NCI-H2171 (cell line): ENCODE results near the gene HRH4.

Experiments used
- DNase-seq: peaks from one replicate; lab custom pipeline; 2025; lab: John Stamatoyannopoulos, UW

The HRH4 gene

DNA sequence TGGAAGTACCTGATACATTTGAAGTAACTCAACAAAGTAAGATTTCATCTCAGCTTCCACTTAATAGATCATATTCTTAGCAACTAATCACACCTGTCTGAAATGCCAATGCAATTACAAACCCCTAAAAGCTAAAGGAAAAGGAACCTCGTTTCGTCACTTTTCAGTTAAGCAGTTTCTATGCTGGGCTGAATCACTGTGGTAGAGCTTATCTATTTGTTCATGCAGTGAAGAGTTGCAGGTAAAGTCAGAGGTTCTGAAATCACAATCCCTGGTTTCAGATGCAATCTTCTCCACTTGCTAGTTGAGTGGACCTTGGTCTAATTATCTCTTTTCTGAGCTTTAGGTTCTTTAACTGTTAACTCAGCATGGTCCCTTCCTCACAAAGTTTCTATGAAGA, 6.3 kb downstream of the HRH4 start:
- DNase-seq, result no peak

DNA sequence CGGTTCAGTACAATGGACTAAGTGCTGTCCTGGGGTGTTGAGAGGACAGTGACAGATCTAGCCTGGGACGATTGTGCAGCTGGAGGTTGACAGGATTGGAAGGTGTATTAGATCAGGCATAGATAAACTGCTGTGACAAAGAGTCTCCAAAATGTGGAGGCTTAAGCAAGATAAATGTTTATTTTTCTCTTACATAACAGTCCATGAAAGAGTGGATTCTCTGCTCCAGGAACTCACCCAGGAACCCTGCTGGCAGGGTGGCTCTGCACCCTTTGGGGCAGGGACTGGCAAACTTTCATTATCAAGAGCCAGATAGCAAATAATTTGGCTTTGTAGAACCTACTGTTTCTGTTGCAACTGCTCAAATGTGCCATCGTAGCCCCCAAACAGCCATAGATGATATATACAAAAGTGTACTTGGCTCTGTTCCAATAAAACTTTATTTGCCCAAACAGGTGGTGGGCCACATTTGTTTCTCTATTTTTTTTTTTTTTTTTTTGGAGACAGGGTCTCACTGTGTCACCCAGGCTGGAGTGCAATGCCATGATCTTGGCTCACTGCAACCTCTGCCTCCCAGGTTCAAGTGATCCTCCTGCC, 9.7 kb downstream of the HRH4 start:
- no peak for DNase-seq

DNA sequence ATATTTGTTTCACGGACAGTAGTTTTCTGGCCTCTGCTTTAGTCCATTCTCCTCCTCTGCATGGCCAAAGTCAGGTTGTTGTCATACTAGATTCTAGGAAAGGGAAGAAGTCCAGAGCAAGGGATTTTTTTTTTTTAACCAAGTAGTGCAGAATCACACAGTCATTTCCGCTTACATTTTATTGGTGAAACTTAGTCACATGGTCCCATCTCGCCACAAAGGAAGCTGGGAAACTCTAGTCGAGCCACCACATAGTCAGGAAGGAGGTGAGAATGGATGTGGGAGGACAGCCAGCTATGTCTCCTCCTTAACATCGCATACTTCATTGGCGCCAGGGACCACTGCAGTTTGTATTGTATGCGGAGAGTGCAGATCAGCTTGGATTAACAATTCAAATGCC, 10.4 kb downstream of the HRH4 start:
- DNase-seq, result no peak

DNA sequence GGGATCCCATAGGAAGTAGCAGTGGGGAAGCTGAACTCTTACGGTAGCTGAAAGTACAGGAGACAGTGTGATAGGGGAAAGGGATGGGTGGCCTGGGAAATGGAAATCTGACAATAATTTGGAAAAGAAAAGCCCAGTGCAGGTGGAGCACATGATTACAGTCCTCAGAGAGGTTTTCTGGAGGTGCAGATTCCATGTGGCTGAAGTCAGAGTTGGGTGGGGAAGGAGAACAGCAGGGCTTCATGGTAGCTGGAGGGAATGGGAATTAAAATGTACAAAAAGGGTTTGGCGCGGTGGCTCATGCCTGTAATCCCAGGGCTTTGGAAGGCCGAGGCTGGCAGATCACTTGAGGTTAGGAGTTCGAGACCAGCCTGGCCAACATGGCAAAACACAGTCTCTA, 12.2 kb downstream of the HRH4 start:
- DNase-seq, result no peak

DNA sequence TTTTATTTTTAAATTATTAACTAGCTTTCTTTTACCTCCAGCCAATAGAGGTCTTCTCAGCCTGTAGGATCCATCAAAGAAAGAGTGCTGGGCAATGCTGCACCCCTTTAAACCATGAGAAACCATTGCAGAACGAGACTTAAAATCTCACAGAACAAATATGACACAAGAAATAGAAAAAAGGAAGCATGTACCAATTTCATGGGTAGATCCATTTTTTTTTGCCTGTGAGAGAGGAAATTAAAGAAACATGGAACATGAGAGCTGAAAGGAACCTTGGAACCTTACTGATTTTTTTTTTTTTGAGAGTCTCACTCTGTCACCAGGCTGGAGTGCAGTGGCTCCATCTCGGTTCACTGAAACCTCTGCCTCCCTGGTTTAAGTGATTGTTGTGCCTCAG, 14.0 kb downstream of the HRH4 start:
- DNase-seq, result no peak

DNA sequence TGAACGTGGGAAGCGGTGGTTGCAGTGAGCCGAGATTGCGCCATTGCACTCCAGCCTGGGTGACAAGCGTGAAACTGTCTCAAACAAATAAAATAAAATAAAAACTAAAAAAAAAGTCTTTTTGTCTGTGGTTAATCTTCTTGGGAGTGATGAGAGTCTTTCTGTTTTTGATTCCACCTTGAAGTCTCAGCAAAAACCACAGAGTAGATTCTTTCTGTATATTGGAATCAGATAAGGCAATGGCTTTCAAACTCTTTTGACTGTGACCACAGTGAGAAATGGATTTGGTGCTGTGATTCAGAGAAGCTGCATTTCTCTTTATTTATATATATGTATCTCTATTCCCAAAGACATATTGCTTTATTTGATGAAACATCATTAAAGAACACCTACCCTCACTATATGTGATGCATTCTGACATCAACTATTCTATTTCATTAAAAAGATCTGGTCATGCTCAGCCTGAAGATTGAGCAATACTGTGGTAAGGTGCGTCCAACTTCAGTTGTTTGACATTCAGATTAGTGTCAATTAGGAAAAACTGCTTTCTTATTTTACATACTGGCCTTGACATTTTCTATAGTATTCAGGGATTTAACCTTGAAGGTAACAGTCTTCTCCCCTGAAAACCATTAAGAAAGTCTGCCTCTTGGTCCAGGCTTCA, 15.6 kb downstream of the HRH4 start:
- no peak for DNase-seq

DNA sequence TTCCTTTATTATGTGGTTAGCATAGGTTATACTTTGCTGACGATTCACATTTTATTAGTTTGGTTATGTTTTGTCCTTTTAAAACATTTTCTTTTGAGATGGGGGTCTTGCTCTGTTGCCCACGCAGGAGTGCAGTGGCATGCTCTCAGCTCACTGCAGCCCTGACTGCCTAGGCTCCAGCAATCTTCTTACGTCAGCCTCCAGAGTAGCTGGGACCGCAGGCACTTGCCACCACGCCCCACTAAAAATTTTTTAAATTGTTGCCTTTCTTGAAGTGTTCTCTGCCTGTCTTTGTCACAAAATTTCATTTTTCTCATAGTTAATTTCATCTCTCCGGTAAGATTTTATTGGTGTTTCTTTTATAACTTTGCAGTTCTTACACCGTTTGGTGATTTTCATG, 18.9 kb downstream of the HRH4 start:
- DNase-seq, result no peak

DNA sequence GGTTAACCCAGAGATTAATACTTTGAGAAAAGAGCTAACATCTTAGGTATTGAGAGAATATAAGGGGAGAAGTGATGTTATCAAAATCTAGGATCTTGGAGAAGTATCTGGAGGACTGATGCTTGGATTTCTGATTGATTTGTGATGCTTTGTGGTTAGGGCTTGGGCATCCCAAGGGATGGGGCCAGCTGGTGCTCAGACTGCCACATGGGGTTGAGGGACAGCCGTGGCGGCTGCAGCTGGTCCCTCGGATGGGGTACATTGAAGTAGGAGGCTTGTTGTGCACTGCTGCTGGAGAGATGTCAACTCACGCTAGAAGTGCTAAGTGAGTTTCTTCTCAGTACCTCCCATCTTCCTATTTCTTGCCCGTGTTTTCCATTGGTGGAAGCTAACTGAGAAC, 22.4 kb downstream of the HRH4 start:
- peak; percentile 67 for DNase-seq

DNA sequence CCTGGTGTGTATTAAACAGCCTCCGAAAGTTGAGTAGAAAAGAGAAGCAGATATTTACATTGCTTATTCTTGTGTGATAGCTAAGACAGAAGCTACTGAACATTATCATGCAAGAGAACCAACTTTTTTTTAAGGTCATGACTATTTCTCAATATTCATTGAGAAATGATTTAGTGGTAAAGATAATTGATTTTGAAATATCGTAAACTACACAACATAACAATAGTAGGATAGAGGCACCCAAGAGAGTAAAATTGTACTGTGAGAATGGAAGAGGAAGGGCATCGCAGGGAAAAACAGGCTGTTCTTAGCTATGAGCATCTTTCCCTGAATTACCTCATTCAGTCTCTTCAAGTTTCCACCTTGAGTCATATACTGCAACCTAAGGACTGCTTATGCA, 25.2 kb downstream of the HRH4 start:
- no peak for DNase-seq

DNA sequence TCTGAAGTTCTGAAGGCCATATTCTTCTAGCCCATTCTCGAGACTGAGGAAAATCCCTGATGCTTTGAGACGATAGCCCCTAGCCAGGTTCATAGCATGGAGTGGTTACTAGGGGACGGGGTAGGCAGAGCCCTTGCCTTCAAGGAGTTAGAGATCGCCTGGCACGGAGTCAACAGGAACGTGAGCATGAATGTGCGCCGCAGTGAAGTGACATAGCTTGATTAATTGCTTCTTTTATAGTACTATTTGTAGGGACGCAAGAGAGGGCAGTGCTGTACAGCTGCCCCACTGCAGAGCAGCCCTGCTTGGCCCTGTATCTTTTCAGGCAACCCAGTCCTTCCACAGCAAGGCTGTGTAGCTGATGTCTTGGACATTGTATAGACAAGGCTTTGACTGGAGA, 26.2 kb downstream of the HRH4 start:
- DNase-seq, result no peak

DNA sequence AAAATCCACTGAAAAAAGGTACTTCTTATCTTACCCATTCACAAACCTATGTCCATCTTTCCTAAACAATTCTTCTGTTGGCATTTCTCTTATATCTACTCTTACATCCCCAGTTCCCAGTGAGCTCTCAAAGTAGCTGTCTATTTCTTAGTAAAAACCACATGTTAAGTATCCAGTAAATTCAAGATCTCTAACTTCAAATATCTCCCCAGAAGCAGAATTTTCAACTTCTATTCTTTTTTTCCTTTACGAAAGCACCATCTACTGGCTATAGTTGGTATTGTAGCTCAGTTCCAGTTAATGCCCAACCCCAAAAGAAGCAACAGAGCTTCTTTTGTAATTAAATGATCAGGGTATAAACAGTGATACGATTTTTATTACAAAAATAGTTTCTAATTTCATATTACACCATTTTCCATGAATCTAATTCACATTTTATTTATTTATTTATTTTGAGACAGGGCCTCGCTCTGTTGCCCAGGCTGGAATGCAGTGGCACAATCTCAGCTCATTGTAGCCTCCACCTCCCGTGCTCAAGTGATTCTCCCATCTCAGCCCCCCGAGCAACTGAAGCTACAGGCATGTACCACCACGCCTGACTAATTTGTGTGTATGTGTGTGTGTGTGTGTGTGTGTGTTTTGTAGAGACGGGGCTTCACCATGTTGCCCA, 28.5 kb downstream of the HRH4 start:
- no peak for DNase-seq

DNA sequence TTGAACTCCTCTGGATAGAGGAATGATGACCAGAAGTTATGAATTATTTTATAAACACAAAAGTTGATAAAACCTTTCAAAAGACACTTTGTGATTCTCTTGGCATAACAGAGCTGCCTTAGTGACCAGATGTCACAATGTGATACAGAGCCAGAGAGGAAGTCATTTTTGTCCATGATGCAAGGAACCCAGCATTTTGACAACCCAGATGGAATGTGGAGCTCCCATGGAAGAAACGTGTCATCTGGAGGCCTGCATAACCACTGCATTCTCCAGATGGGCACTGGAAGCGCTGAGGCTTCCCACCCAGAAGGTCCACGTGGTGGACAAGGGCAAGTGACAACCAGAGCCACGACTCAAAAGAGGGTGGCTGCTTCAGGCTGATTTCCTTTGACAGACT, 30.1 kb downstream of the HRH4 start:
- no peak for DNase-seq

DNA sequence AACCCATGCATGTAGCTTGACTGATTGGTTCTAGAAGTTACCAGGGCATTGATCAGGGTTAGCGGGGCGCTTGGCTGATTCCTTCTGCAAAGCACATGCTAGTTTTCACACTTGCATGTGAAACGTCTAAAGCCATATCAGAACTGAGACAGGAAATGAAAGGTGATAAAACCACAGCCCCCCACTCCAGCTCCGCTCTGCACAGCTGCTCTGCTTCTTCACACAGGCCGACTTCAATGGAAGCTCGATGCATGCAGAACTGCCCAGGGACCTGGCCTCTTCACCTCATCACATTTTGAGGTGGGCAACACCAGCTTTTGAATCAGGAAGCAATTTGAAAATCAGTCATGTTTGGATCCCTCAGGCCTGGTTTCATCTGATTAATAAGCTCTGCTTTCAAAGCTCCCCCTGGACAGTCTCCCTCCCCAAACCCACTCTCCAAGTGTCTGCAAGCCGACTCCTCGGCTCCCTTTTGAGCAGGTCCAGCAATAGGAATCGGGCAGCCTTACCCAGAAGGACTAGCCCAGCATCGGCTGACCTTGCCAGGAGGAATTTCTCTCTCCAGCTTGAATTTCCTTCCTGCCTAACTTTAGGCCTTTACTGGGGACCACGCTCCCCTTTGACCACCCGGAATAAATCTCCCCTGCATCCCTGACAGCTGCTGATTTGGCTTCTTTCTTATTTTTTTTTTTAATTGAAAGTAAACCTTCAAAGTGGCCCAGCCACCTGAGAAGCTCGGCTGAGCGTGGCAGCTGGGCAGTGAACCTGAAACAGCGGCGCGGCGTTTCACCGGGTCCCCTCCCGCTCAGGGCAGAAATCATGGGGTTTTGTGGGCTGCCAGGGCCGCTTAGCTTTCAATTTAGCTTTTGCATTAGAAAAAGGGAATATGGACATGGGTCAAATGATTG, 31.7 kb downstream of the HRH4 start:
- no peak for DNase-seq

DNA sequence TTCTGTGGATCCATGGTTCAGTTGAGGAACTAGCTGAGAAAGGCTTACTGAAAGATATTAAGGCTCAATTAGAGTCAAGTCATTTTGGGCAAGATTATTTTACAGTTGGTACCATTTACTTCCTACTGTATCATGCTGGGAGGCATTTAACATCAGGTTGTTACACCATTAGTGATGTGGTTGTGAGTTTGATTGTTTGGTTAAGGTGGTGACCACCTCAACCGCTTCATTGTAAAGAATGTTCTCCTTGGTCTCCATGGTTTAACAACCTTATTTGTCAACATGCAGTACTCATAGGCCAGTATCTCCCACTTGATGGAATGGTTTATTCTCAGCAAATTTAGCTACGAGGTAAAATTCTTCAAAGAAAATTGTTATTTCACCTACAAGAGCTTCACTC, 34.1 kb downstream of the HRH4 start:
- DNase-seq, result no peak

DNA sequence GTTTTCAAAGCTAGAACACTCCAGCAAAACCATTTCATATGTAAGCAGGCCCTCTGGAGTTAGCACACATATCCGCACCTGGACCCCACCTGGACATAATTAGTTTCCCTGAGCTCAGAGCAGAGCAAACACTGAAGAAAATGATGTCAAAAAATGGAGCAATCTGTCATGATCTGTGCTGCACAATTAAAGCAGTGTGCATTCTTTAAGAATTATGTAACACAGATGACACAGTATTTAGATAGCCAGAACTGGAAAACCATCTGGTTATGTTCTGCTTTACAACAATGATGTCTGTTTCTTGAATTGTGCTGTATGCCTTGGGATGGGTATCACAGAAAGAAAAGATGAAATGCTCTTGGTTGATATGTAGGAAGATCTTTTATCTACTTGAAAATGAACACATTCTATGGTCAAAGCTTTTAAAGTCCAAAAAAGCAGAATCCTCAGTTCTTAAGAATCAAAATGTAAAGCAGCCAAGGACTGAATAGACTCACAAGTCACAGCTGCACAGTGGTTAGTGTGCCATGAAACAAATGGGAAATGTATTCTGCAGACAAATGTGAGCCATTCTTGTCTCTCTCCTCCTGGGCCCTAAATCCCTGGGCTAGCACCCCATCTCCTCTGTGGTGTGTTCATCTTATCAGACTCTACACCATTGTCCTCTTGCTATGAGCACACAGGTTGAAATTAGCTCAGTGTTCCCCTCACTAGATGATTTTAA, 36.8 kb downstream of the HRH4 start:
- peak; percentile 49 for DNase-seq

DNA sequence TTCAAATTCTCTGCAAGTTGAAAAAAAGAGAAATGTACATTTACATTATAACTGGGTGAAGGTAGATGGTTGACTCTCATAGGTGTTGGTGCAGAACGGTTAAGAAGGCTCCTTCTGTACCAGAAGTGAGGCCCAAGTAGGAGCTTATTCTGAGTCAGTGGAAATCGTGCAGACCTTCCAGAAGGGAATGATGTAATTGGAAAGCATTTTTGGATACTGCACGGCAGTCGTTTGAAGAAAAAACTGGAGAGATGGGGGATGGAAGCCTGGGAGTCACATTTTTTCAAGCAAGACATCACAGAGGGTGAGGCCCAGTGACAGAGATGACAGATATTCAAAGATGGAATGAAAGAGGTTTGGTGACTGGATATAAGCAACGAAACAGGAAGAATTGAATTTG, 39.4 kb downstream of the HRH4 start:
- DNase-seq, result no peak

DNA sequence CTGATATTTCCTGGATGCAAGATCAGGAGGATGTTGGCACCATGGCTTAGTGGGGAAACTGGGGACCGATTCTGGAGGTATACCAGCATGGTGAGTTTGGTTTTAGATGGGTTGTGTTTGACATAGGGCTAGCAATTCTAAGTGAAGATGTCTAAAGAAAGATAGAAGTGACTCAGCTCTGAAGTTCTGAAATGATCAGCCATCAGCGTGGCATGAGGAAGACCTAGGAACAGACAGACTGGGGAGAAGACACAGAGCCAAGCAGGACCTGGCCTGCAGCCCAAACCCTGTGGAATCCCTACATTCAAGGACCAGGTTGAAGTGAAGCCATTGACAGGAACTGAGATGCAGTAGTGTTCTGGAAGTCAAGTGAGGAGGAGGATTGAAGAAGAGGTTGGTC, 39.8 kb downstream of the HRH4 start:
- DNase-seq, result no peak

DNA sequence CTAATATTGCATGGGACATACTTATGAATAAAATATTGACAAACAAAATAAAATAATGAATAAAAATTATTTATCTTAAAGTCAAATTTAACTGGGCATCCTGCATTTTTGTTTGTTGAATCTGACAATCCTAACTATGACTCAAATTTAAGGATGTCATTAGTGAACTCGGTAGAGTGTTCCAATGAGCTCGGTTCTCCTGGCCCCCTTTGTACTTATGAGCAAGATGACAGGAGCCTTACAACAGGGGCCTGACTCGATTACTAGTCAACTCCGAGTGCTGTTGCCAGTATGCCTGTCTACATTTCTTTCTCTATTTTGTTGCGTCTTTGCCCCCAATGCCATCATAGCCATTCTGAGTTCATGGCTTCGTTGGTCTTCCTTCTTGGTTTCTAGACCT, 40.3 kb downstream of the HRH4 start:
- DNase-seq, result no peak

DNA sequence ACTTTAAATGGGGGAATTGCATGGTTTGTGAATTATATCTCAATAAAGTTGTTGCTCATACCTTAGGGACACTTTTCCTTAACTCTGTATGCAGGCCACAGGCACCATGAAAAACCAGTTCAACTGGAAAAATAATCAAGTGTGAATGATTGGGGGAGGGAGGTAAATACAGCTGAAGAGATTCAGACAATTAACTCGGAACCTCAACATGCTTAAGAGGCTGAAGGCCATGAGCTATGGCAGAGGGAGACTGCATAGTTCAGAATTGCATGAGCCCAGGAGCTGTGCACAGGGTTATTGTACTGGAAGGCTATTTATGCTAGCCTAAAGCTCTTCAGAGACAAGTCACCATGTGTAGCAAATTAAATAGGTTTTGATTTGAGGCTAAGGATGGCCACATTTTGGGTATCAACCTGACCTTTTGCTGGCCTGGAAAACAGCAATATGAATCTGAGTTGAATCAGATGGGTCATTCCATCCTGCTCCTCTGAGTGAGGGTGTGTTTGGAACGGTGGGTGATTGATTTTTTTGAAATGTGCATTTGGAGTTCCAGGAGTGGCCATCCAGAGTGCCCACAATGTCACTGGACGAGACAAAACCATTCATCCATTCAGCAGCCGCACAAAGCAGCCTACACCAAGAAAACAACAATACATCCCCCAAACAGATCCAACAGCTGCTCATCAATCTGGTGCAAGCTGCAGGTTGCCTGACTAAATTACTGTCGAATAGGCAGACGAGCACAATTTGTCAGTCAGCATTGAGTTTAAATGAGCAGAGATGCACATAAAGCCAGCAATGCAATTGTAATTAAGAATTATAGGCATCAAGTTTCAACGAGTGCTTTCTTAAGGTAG, 42.5 kb downstream of the HRH4 start:
- peak; percentile 32 for DNase-seq

DNA sequence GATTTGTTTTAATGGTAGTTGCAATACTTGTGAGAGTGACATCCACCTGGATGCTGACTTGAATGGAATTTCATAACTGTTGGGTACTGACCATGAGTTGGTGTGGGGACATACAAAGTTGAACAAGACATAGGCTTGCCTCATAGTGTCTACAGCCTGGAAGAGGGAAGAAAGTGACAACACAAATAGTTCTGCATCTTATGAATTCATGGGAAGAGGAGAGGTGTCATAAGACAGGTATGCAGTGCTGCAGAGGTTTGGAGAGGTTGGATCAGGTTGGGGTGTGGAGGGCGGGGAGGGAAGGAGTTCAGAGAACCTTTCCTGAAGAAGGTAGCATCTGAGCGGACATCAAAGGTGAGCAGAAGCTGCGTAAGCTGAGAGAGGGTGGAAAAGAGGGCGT, 44.0 kb downstream of the HRH4 start:
- DNase-seq, result no peak

DNA sequence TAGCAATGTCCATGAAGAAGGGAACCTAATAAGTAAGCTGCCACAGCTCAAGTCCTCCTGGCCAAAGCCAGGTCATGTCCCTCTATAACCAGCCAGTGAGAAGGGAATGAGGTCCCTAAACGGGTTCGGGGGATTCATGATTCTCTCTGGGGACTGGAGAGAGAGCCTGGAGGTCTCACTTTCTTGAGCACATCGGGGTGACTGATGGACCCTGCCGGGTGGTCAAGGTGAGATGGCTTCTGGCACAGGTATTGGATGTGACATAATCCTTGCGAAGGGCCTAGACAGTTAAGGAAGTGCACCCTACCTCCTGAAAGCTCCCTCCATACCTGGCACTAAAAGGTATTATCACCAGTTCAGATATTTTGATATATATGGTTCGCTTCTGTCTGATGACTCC, 45.7 kb downstream of the HRH4 start:
- no peak for DNase-seq
